Activated naive CD4-positive, alpha-beta T cell treated with anti-CD3 and anti-CD28 coated beads, Interleukin-2, amount 10 ng/mL, durations not matched to agents 7 days and 5 days (primary cell): ENCODE measurements around the gene PYGO2.
A peak's percentile ranks its signal among the peaks of the same experiment; 100 is the strongest.

Source experiments
- CTCF ChIA-PET: fragments of 350-600 bp; sonication (Branson Sonifier 250); formaldehyde crosslinking; loops from one replicate; lab custom pipeline; 2021; ENCODE audit warnings: antibody characterized with exemption; lab: Charles Lee
- DNase-seq: peaks from one replicate; pipeline ENCODE4 v3.0.0-alpha.2; 2020
- H3K27ac Mint-ChIP-seq: one replicate; pipeline ENCODE4 v1.8.0; 2021; ENCODE audit warnings: mild to moderate bottlenecking, moderate library complexity, mixed read lengths
- H3K27me3 Mint-ChIP-seq: one replicate; pipeline ENCODE4 v1.8.0; 2021; ENCODE audit warnings: mild to moderate bottlenecking, mixed read lengths
- H3K36me3 Mint-ChIP-seq: one replicate; pipeline ENCODE4 v1.8.0; 2021; ENCODE audit warnings: mixed read lengths
- H3K4me1 Mint-ChIP-seq: one replicate; pipeline ENCODE4 v1.8.0; 2021; ENCODE audit warnings: mixed read lengths
- H3K4me3 Mint-ChIP-seq: one replicate; pipeline ENCODE4 v1.8.0; 2021; ENCODE audit warnings: mild to moderate bottlenecking, moderate library complexity, mixed read lengths
- H3K9me3 Mint-ChIP-seq: one replicate; pipeline ENCODE4 v1.8.0; 2021; ENCODE audit warnings: mixed read lengths

The PYGO2 gene

GRCh38 chr1:154945160-154945961, 16.2 kb downstream of the PYGO2 start:
- Mint-ChIP-seq H3K36me3 (peaks cover 32% of the 10 kb centered on the region), H3K4me3 (no peak overlapping the region), H3K9me3 (no peaks in the 10 kb centered on the region), H3K27ac (no peak overlapping the region), H3K27me3 (no peaks in the 10 kb centered on the region), H3K4me1 (peaks cover 52% of the 10 kb centered on the region)
- CTCF ChIA-PET = interaction anchor here (0.6 to 1.9 kb wide), 13 partner anchors 10 to 386 kb away, joined by 3 to 12 read pairs (median 4); partner anchors contain the start of gene FLAD1
- no peak for DNase-seq

GRCh38 chr1:154944401-154945159, 17.0 kb downstream of the PYGO2 start:
- Mint-ChIP-seq H3K36me3 (peaks cover 31% of the 10 kb centered on the region), H3K9me3 (no peaks in the 10 kb centered on the region), H3K4me1 (peaks cover 56% of the 10 kb centered on the region), H3K27me3 (no peaks in the 10 kb centered on the region), H3K4me3 (no peak overlapping the region), H3K27ac (peak overlapping the region; percentile 95)
- CTCF ChIA-PET = interaction anchor here (0.6 to 1.9 kb wide), 22 partner anchors 9 to 398 kb away, joined by 3 to 12 read pairs (median 4); partner anchors contain the start of gene FLAD1
- DNase-seq = no peak

- no peaks in the 10 kb centered on the region for H3K27me3 Mint-ChIP-seq
- DNase-seq = peak; percentile 61
- no peaks in the 10 kb centered on the region for H3K9me3 Mint-ChIP-seq
- H3K27ac Mint-ChIP-seq = peak overlapping the region; percentile 95
- no peak overlapping the region for H3K4me3 Mint-ChIP-seq
- H3K4me1 Mint-ChIP-seq = peaks cover 61% of the 10 kb centered on the region
- CTCF ChIA-PET = interaction anchor here (0.6 to 1.9 kb wide), 22 partner anchors 8 to 397 kb away, joined by 3 to 12 read pairs (median 4); partner anchors contain the start of gene FLAD1
- peaks cover 27% of the 10 kb centered on the region for H3K36me3 Mint-ChIP-seq
Measured at GRCh38 chr1:154943649-154944400, 17.8 kb downstream of the PYGO2 start.

DNA sequence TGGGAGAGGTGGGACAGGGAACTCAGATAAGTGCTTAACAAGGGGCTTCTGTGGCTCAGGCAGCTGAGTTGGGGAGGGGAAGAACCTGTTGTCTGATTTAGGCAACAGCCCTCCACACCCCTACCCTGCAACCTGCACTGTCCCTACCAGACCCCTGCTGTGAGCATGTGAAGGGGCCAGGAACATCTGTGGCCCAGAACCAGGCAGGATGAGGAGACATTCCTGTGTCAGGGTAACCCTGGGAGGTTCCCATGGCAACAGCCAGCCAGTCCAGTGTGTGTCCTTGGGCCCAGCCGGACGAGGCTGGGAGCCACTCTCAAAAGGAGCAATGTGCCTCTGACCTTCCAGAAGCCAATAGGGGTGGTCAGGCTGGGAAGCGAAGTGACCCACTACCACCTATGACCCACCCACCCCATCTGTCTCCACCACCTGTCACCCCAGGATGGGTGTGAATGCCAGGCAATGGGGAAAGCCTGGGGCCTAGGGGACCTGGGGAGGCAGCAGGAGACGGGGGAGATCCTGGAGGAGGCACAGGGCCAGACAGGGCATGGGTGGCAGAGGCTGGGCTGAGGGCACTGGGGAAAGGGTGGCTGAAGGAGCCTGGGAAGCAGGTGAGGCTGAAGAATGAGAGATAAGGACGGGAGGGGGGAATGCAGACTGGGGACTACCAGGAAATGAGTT, 20.1 kb downstream of the PYGO2 start:
- Mint-ChIP-seq H3K36me3 (peaks cover 12% of the 10 kb centered on the region), H3K27me3 (no peaks in the 10 kb centered on the region), H3K27ac (peak overlapping the region; percentile 95)

DNA sequence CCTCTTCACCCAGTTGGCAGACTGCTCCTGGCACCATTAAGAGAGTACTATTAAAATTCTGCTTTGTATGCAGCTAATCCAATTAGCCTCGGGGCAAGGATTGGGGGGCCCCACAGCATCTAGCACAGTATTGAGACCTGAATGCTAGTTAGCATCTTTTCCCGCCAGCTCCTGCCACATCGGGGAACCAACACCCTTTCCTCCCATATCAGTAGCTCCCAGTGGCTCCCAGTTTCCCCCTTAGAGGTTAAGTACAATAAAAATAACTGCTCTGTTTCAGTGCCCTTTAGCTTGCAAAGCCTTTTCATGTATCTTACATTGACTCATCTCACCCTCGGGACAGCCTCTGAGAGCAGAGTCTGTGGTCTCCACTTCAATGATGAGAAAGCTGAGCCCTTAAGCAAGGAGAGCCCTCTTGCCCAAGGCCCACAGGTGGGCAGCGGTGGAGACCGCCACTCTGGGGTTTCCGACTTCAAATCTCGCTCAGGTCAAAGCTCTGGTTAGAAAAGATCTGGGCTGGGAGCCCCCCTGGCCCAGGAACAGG, 20.9 kb downstream of the PYGO2 start:
- Mint-ChIP-seq H3K9me3 (no peaks in the 10 kb centered on the region), H3K27ac (peak overlapping the region; percentile 95), H3K27me3 (no peaks in the 10 kb centered on the region), H3K36me3 (peaks cover 8% of the 10 kb centered on the region), H3K4me3 (no peak overlapping the region), H3K4me1 (peaks cover 79% of the 10 kb centered on the region)
- no peak for DNase-seq
- CTCF ChIA-PET = interaction anchor here (1.0 to 1.4 kb wide), 3 partner anchors 58 to 381 kb away, joined by 3 to 7 read pairs (median 4); no protein-coding TSS in a partner anchor

More for the DNA sequence above, 20.1 kb downstream of the PYGO2 start:
- Mint-ChIP-seq H3K9me3 (no peaks in the 10 kb centered on the region), H3K4me1 (peaks cover 72% of the 10 kb centered on the region), H3K4me3 (peak overlapping the region; percentile 21)
- no peak for DNase-seq
- CTCF ChIA-PET = interaction anchor here (1.3 to 1.4 kb wide), 2 partner anchors 58 to 382 kb away, joined by 4 to 7 read pairs; no protein-coding TSS in a partner anchor

DNA sequence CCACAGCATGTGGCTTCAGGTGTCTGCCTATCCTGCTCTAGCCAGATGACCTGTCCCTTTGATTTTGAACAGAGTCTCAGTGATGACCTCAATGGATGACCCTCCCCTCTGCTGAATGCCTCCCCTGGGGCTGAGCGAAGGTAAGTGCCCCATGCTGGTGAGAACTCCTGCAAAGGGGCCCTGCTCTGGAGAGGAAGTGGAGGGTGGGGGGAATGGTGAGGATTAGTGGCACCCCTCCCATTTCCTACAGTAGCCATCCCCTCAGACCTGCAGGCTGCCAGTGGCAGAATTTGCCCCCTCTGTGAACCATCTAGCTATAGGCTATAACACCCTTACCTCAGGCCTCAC, 21.4 kb downstream of the PYGO2 start:
- H3K27me3 Mint-ChIP-seq = no peaks in the 10 kb centered on the region
- no peak for DNase-seq
- peaks cover 8% of the 10 kb centered on the region for H3K36me3 Mint-ChIP-seq
- no peaks in the 10 kb centered on the region for H3K9me3 Mint-ChIP-seq
- no peak overlapping the region for H3K4me3 Mint-ChIP-seq
- H3K27ac Mint-ChIP-seq = peak overlapping the region; percentile 95
- CTCF ChIA-PET = interaction anchor here (0.6 to 1.4 kb wide), 4 partner anchors 17 to 380 kb away, joined by 3 to 7 read pairs (median 4); no protein-coding TSS in a partner anchor
- H3K4me1 Mint-ChIP-seq = peaks cover 84% of the 10 kb centered on the region

DNA sequence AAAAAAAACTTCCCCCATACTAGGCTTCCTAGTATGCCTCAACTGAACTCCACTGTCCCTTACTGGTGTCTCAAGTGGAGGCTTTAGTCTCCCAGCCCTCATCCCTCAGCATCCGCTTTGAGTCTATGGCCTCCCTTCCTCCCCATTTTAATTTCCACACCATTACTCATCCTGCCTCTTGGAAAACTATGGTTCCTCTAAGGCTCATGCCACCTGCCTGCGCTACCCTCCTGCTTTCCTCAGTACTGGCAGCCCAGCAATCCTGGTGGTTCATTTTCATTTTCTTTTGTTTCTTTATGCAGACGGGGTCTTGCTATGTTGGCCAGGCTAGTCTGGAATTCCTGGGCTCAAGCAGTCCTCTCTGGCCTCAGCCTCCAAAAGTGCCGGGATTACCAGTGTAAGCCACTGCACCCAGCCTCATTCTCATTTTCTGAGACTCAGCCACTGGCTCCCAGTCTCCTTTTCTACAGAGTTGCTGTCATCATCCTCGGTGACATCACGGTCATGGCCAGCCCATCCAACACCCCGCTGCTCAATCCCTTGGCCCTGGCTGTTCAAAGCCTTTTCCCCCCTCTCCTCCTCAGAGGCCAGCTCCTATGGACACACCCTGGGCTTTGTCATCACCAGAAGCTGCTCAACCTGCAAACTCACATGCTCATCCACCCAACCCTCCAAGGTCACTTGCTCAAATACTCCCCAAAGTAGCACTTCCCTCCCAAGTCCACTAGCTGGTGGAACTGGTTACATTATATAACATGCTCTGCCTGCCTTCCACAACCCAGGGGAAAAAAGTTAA, 22.8 kb downstream of the PYGO2 start:
- H3K4me3 Mint-ChIP-seq = peak overlapping the region; percentile 64
- H3K36me3 Mint-ChIP-seq = peaks cover 5% of the 10 kb centered on the region
- CTCF ChIA-PET = interaction anchor here (0.6 to 2.4 kb wide), 3 partner anchors 16 to 597 kb away, joined by 4 to 7 read pairs (median 4); no protein-coding TSS in a partner anchor
- no peak for DNase-seq
- peak overlapping the region; percentile 97 for H3K27ac Mint-ChIP-seq
- no peaks in the 10 kb centered on the region for H3K27me3 Mint-ChIP-seq
- peaks cover 81% of the 10 kb centered on the region for H3K4me1 Mint-ChIP-seq
- H3K9me3 Mint-ChIP-seq = no peaks in the 10 kb centered on the region

DNA sequence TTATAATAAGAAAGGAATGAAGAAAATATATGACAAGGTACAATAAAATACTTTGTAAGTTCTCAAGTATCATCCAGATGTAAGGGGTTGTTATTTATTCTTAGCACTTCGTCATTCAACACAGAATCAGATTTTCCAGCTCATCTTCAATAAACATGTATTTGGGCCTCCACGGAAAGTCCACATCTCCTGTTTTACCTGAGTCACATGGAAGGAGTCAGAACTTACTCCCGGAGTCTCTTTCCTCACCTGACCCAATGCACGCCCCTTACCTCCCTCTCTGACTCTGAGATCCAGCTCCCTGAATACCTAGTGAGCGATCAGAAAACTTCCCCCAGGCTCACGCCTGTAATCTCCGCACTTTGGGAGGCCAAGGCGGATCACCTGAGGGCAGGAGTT, 23.6 kb downstream of the PYGO2 start:
- peaks cover 75% of the 10 kb centered on the region for H3K4me1 Mint-ChIP-seq

DNA sequence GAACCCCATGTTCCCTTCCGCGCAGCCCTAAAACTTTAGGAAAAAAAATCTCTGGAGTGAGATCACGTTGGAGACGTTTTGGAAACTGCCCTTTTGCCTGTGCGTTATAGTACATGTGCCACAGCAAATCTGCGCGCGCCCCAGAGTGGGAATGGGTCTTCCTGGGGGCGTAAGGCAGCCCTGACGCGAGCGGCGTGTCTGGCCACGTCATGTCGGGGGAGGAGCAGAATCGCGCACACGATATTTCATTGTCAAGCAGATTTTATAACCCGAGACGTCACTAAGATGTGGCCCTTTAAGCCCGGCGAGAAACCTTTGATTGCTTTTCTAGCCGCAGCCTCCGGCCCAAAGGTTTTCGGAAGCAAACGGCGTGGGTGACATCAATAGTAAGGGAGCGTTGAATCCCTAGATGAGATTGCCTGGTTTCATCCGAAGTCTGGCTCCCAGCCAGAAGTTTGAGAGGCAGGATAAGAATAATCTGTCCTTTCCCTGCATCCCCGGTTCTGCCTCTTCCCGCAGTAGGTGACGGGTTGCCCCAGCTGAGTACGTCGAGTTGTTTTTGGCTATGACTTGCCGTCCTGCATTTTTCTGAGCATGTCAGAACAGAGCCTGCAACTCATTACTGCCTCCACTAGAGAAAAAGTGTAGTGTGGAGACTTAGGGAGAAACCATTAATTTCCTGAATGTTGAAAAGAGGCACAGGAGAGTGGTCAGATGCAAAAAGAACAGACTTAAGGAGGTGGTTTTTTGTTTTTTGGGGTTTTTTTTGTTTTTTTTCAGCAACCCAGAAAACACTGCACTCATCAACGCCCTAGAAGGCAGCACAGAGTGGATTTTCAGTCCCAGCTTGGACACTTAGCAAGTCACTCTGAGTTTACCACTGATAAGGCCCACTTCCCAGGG, 24.2 kb downstream of the PYGO2 start:
- Mint-ChIP-seq H3K27me3 (no peaks in the 10 kb centered on the region), H3K36me3 (peaks cover 2% of the 10 kb centered on the region), H3K4me3 (peak overlapping the region; percentile 91), H3K27ac (peak overlapping the region; percentile 97), H3K4me1 (peaks cover 69% of the 10 kb centered on the region), H3K9me3 (no peaks in the 10 kb centered on the region)
- CTCF ChIA-PET = interaction anchor here (0.8 to 2.4 kb wide), 13 partner anchors 10 to 456 kb away, joined by 3 to 10 read pairs (median 4); no protein-coding TSS in a partner anchor
- DNase-seq = peak; percentile 94

More for the DNA sequence above, 23.6 kb downstream of the PYGO2 start:
- peaks cover 2% of the 10 kb centered on the region for H3K36me3 Mint-ChIP-seq
- H3K27ac Mint-ChIP-seq = peak overlapping the region; percentile 97
- H3K9me3 Mint-ChIP-seq = no peaks in the 10 kb centered on the region
- CTCF ChIA-PET = interaction anchor here (0.9 to 2.4 kb wide), 4 partner anchors 14 to 378 kb away, joined by 3 to 7 read pairs (median 6); no protein-coding TSS in a partner anchor
- no peaks in the 10 kb centered on the region for H3K27me3 Mint-ChIP-seq
- no peak for DNase-seq
- peak overlapping the region; percentile 91 for H3K4me3 Mint-ChIP-seq

DNA sequence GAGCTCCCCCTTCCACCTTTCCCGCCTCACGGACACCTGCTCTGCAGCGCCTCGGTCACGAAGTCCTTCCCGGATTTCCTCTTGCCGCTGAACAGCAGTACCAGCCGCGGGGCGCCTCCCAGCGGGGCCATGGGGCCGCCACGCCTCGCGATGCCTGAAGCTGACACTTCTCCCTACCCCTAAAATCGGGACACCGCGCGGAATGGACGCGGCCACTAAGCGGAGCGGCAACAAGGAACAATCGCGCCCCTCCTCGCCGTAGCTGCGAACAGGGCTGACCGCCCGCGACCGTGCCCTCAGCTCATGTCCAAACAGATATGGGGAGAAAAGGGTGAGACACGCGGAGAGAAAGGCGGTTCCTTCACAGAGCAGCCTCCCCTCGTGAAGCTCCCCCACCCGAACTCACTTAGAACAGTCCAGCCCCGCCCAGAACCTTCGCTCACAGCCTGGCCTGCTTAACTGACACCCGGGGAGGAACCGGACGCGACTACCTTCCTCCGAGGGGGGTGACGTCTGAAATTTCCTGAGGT, 25.0 kb downstream of the PYGO2 start, which contains the start of gene PMVK:
Gene PMVK, minus strand, starts transcription at position 165 of the 530 bp plus-strand sequence. Its CDS starts 34 bp downstream, at position 131.
- peaks cover 61% of the 10 kb centered on the region for H3K4me1 Mint-ChIP-seq
- CTCF ChIA-PET = interaction anchor here (0.8 to 2.4 kb wide), 18 partner anchors 8 to 456 kb away, joined by 3 to 10 read pairs (median 4); no protein-coding TSS in a partner anchor
- peak within 1 kb of the TSS; percentile 91 for H3K4me3 Mint-ChIP-seq

More for the DNA sequence above, 25.0 kb downstream of the PYGO2 start, which contains the start of gene PMVK:
- DNase-seq = peak; percentile 97
- Mint-ChIP-seq H3K36me3 (peaks cover 2% of the 10 kb centered on the region), H3K27me3 (no peaks in the 10 kb centered on the region), H3K27ac (peak within 1 kb of the TSS; percentile 97), H3K9me3 (no peaks in the 10 kb centered on the region)
